H1 (cell line): ENCODE results near the gene PLCB1.

Experiments
- ATF2 ChIP-seq: IDR thresholded peaks from 2 replicates; pipeline ENCODE4 v1.6.1; 2012; ENCODE audit warnings: low read length, inconsistent platforms
- BACH1 ChIP-seq: IDR thresholded peaks from 2 replicates; pipeline ENCODE4 v1.6.1; 2012; ENCODE audit warnings: low read length, improper control_type of control experiment
- EZH2 ChIP-seq: fragments of 200-600 bp; sonication (generic); IDR thresholded peaks from 2 replicates; pipeline ENCODE4 v1.7.1; 2012; ENCODE audit warnings: low read depth, mild to moderate bottlenecking, moderate library complexity, low read length, inconsistent platforms; ENCODE audit not compliant: severe bottlenecking
- HDAC6 ChIP-seq: IDR thresholded peaks from one replicate; pipeline ENCODE4 v1.7.1; 2012; ENCODE audit warnings: low read depth, mild to moderate bottlenecking, inconsistent platforms, low read length, moderate library complexity
- POLR2A ChIP-seq, 2 experiments: IDR thresholded peaks; 1 replicate in 1 of 2; 2 replicates in 1 of 2; pipeline ENCODE4 v1.6.1; 2011; ENCODE audit warnings: low read depth in 2 of 2, low read length in 2 of 2, mild to moderate bottlenecking in 2 of 2; ENCODE audit errors: control extremely low read depth in 1 of 2
- RAD21 ChIP-seq, 2 experiments: IDR thresholded peaks in 1 of 2; conservative IDR thresholded peaks in 1 of 2; 2 replicates each; pipeline ENCODE4 v1.6.1; 2011; ENCODE audit warnings: low read depth in 2 of 2, low read length in 2 of 2, improper control_type of control experiment in 1 of 2, inconsistent platforms in 1 of 2, mild to moderate bottlenecking in 1 of 2, moderate library complexity in 1 of 2
- SP1 ChIP-seq: IDR thresholded peaks from 2 replicates; pipeline ENCODE4 v1.6.1; 2011; ENCODE audit warnings: low read depth, low read length
- TAF1 ChIP-seq: IDR thresholded peaks from 2 replicates; pipeline ENCODE4 v1.6.1; 2011; ENCODE audit warnings: mild to moderate bottlenecking, low read depth, low read length
- TF ChIP-seq, protein P1 (sequence below), 3 experiments: IDR thresholded peaks; 1 replicate in 2 of 3; 2 replicates in 1 of 3; pipeline versions ENCODE4 v1.5.1 to v1.6.1; 2011; ENCODE audit warnings: low read length in 3 of 3, mild to moderate bottlenecking in 3 of 3, inconsistent platforms in 2 of 3, low read depth in 1 of 3, moderate library complexity in 1 of 3; ENCODE audit not compliant: insufficient read depth in 1 of 3; ENCODE audit errors: control extremely low read depth in 1 of 3

- TF ChIP-seq, protein P1, sequence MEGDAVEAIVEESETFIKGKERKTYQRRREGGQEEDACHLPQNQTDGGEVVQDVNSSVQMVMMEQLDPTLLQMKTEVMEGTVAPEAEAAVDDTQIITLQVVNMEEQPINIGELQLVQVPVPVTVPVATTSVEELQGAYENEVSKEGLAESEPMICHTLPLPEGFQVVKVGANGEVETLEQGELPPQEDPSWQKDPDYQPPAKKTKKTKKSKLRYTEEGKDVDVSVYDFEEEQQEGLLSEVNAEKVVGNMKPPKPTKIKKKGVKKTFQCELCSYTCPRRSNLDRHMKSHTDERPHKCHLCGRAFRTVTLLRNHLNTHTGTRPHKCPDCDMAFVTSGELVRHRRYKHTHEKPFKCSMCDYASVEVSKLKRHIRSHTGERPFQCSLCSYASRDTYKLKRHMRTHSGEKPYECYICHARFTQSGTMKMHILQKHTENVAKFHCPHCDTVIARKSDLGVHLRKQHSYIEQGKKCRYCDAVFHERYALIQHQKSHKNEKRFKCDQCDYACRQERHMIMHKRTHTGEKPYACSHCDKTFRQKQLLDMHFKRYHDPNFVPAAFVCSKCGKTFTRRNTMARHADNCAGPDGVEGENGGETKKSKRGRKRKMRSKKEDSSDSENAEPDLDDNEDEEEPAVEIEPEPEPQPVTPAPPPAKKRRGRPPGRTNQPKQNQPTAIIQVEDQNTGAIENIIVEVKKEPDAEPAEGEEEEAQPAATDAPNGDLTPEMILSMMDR (IDR thresholded peaks at IDR 0.05; ENCODE audit: control extremely low read depth in 1 of 3, insufficient read depth in 1 of 3, low read depth in 1 of 3, low read length in 3 of 3) = no peak
- TF ChIP-seq HDAC6 (no peak), SP1 (no peak), ATF2 (no peak), RAD21 (IDR thresholded peaks at IDR 0.05 in 1 of 2, conservative IDR thresholded peaks at IDR 0.05 in 1 of 2; ENCODE audit: low read depth in 2 of 2, low read length in 2 of 2) (no peak), EZH2 (no peak), POLR2A (IDR thresholded peaks at IDR 0.05; ENCODE audit: control extremely low read depth in 1 of 2, low read depth in 2 of 2, low read length in 2 of 2) (no peak), TAF1 (no peak), BACH1 (no peak)
These were observed 68.2 kb downstream of the PLCB1 start for GRCh38 chr20:8200220-8200619.
